Ectodermal cell (in vitro differentiated cells): ENCODE measurements around the gene ODF4.
"Not testable (repeated sequence)": the region's sequence is repeated elsewhere in the genome, so short reads cannot be mapped to it uniquely, and the experiment has no call there.

Source experiments
- H3K27ac ChIP-seq: 2 replicates; pipeline ENCODE4 v1.7.0; 2013; ENCODE audit warnings: mild to moderate bottlenecking, low read depth, low read length; ENCODE audit not compliant: insufficient read depth, poor library complexity, severe bottlenecking
- H3K27me3 ChIP-seq: 2 replicates; pipeline ENCODE4 v1.7.0; 2013; ENCODE audit warnings: mild to moderate bottlenecking, low read length; ENCODE audit not compliant: insufficient read depth, control insufficient read depth, poor library complexity, severe bottlenecking
- H3K36me3 ChIP-seq: one replicate; pipeline ENCODE4 v1.7.0; 2013; ENCODE audit warnings: low read length; ENCODE audit not compliant: control insufficient read depth, insufficient read depth
- H3K4me1 ChIP-seq: one replicate; pipeline ENCODE4 v1.7.0; 2013; ENCODE audit warnings: low read length; ENCODE audit not compliant: control insufficient read depth, insufficient read depth
- H3K4me3 ChIP-seq: 2 replicates; pipeline ENCODE4 v1.7.0; 2013; ENCODE audit warnings: low read depth, low read length, control low read depth; ENCODE audit not compliant: insufficient read depth
- H3K9me3 ChIP-seq: 2 replicates; pipeline ENCODE4 v1.7.0; 2013; ENCODE audit warnings: mild to moderate bottlenecking, low read length, moderate library complexity; ENCODE audit not compliant: control insufficient read depth
- WGBS, 2 experiments: methylation state at CpG; one replicate each; pipeline ENCODE4 v1.1.7; 2013; ENCODE audit warnings: missing lambda C conversion rate in 2 of 2; 5-methylcytosine and 5-hydroxymethylcytosine counted together

The ODF4 gene

DNA sequence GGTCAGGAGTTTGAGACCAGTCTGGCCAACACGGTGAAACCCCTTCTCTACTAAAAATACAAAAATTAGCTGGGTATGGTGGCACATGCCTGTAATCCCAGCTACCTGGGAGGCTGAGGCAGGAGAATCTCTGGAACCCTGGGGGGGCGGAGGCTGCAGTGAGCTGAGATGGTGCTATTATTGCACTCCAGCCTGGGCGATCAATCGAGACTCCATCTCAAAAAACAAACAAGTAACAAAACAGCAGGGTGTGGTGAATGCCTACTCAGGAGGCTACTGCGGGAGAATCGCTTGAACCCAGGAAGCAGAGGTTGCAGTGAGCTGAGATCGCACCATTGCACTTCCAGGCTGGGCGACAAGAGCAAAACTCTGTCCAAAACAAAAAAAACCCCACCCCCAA, 38.5 kb downstream of the ODF4 start:
- H3K36me3 ChIP-seq = peaks cover 38% of the 10 kb centered on the region
- not testable (repeated sequence) for H3K4me3 ChIP-seq, H3K9me3 ChIP-seq, H3K27ac ChIP-seq, H3K27me3 ChIP-seq, H3K4me1 ChIP-seq
- WGBS, 2 experiments = 93 to 95% methylated on average over 8 of the region's 8 CpGs

DNA sequence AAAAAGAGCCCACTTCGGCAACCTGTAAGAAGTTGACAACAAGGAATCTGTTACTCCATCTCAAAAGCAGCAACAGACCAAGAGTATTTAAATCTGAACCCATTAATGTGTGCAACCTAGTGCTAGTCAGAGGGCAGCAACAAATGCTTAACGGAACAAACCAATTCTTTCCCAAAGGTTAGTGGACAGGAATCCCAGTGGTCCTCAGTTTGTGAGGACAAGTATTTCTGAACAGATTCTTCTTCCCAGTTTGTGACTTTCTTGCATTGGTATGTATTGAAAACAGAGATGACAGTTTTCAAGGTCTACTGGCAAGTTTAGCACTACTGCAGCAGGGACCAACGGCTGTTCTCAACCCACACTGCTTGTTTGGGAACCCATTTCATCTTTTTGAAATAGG, 40.4 kb downstream of the ODF4 start:
- H3K4me1 ChIP-seq = peaks cover 9% of the 10 kb centered on the region
- H3K36me3 ChIP-seq = peaks cover 38% of the 10 kb centered on the region
- no peak overlapping the region for H3K27ac ChIP-seq
- H3K4me3 ChIP-seq = no peak overlapping the region
- no peaks in the 10 kb centered on the region for H3K9me3 ChIP-seq
- 94 to 96% methylated on average over 3 of the region's 3 CpGs for WGBS, 2 experiments
- H3K27me3 ChIP-seq = no peaks in the 10 kb centered on the region

DNA sequence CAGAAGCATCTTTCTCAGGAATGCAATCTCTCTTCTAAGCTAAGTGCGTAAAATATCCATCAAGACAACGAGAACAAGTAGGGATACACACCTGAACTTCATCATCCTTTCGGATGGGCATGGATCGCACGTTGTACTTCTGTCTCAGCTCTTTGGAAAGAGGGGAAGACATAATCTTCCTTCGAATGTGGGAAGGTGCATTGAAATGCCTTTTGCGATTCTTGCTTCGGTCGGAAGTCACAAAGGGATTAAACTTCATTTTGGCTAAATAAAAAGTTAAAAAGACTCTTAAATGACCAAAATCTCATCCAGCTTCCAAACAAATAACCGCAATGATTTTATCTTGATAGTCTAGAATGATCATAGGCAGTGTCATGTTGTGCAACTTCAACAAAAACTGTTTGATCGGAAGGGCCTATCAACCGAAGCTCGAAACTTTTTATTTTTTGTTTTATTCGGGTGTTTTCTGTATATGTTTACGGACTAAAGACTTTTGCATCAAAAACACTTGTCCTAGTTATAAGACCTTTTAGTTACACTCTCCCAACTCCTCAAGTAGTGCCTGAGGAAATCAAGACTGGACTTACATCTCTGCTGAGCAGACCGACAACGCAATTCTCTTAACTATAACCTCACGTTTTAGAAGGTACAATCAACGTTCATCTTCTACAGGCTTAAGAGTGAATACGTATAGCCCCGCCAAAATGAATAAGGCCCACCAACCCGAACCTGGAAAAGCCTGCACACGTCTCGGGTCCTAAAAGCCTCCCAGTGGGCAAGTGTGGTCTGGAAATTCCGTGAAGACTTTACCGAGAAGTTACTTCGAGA, 42.6 kb downstream of the ODF4 start:
- 18 to 22% methylated on average over 27 of the region's 27 CpGs for WGBS, 2 experiments
- peak overlapping the region; percentile 91 for H3K27ac ChIP-seq

DNA sequence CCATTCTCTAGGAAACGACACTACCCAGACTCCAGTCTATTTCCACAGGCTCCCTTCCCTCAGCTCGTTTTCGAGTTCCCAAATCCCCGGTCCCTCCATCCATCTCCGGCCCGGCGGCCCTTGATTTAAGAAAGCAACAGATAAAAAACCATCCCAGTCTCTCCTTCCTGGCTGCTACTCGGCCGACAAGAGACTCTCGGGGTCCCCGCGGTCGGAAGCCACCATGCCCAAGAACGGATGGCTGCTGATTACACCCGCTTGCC, 43.2 kb downstream of the ODF4 start:
- Histone ChIP-seq H3K36me3 (peaks cover 29% of the 10 kb centered on the region), H3K4me3 (peak overlapping the region; percentile 93), H3K9me3 (no peaks in the 10 kb centered on the region), H3K4me1 (peaks cover 4% of the 10 kb centered on the region), H3K27me3 (no peaks in the 10 kb centered on the region), H3K27ac (peak overlapping the region; percentile 91)
- 0% methylated on average over 15 of the region's 15 CpGs for WGBS, 2 experiments

More for the DNA sequence above, 42.6 kb downstream of the ODF4 start:
- Histone ChIP-seq H3K9me3 (no peaks in the 10 kb centered on the region), H3K27me3 (no peaks in the 10 kb centered on the region), H3K4me1 (peaks cover 4% of the 10 kb centered on the region), H3K4me3 (peak overlapping the region; percentile 93), H3K36me3 (peaks cover 35% of the 10 kb centered on the region)

DNA sequence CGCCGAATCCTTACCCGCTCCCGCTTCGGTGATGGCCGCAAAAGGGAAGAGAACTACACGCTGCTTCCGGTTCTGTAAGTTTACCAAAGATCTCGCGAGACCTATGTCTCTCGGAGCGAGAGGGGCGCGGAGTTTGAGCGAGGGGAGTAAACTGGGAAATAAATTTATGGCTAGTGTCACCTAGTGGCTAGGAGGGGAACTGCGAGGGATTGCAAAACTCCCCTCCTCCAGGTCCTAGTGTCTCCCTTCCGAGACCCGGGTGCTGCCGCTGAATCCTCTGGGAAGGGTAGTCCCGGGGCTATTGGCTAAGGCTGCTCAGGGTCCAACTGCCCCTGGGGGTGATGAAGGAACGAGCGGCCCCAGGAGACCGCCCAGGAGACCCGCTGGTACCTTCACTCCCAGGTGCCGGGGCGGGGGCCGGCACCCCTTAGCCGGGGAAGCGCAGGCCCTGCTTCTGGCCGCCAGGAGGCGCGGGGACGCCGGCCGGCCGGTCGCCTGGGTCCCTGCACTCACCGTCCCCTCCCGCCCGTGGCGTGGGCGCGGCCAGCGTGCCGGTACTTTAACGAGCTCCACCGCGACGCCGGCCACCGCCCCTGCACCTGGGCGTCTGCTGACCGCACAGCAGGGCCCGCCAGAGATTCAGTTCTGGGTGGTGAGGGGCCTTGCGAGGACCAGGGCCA, 43.6 kb downstream of the ODF4 start, which contains the start of gene RPL26:
RPL26 (minus strand) TSS at position 51 of the 680 bp plus-strand sequence. CDS start 883 bp downstream, outside the sequence.
- Histone ChIP-seq H3K4me1 (peaks cover 4% of the 10 kb centered on the region), H3K36me3 (peaks cover 27% of the 10 kb centered on the region), H3K9me3 (no peaks in the 10 kb centered on the region), H3K27me3 (no peaks in the 10 kb centered on the region), H3K27ac (peak within 1 kb of the TSS; percentile 91), H3K4me3 (peak within 1 kb of the TSS; percentile 93)
- WGBS, 2 experiments = 0% methylated on average over 55 of the region's 55 CpGs

DNA sequence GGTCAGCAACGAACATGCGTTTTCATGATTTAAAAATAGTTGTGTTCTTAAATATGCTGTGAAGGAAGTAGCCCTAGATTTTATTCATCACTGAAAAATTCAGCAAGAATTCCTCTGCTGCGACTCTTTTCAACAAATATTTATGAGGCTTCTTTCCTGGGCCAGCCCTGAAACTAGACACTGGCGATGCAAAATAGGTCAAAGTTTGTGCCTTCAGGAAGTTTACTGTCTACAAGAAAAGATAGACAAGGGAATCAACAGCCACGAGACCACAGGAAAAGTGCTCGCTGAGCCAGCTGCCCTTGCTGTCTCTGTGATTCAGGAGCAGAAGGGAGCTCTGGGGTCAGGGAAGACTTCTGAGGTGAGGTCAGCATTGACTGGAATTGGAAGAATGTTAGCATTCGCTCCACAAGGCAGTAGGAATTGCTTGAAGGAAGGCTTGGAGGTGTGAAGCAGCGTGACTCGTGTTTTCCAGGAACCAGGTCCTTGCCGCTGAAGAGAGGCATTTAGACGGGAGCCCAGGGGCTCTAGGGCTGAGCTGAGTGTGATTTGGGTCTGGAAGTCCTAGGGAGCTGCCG, 45.2 kb downstream of the ODF4 start:
- 80 to 84% methylated on average over 12 of the region's 12 CpGs for WGBS, 2 experiments
- Histone ChIP-seq H3K27ac (peak overlapping the region; percentile 48), H3K9me3 (no peaks in the 10 kb centered on the region), H3K36me3 (peaks cover 15% of the 10 kb centered on the region), H3K4me1 (peaks cover 4% of the 10 kb centered on the region), H3K27me3 (no peaks in the 10 kb centered on the region), H3K4me3 (no peak overlapping the region)

DNA sequence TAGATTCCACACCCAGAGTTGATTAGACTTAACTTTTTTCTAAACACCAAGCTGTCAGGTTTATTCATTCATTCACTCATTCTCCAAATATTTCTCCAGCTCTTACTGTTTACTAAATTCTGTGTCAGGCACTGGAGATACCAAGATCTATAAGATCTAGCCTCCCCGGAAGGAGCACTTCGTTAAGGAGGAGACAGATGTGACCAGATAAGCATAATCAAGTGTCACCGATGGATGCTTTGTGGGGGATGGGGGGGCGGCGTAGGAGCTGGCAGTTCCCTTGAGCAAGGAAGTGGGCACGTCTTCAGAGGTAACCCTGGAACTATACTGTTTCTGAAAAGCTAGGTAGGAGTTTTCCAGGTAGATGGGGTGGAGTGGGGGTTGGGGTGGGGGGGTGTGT, 47.2 kb downstream of the ODF4 start:
- Histone ChIP-seq H3K36me3 (no peaks in the 10 kb centered on the region), H3K4me1 (peaks cover 4% of the 10 kb centered on the region), H3K27me3 (no peaks in the 10 kb centered on the region), H3K4me3 (no peak overlapping the region), H3K27ac (no peak overlapping the region), H3K9me3 (no peaks in the 10 kb centered on the region)
- WGBS, 2 experiments = 90 to 92% methylated on average over 6 of the region's 6 CpGs

DNA sequence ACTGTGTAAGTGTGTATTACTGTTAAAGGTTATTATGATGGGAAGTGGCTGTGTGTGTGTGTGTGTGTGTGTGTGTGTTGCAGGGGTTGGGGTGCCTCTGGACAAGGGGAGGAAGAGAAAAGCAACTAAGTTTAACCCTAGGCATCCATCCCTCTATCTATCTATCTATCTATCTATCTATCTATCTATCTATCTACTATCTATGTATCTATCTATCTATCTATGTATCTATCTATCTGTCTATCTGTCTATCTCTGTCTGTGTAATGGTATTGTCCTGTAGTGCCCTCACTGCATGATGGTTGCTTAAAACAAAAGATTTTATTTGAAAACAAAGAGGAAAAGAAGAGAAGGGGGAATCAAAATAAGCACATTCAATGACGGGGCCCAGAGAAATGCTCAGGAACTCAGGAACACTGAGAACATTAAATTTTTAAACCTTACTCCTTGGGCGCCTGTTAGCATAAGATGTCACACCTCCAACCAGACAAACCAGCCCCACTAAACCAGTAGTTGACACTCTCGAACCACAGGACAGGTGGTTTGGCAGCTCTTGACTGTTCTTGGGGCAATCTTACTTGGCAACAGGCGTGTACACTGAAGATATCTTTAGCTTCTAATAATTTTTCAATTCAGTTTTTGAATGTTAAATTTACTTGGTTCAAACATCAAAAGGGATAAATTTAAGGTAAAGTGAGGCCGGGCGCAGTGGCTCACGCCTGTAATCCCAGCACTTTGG, 48.4 kb downstream of the ODF4 start:
- no peaks in the 10 kb centered on the region for H3K9me3 ChIP-seq
- peaks cover 4% of the 10 kb centered on the region for H3K4me1 ChIP-seq
- no peak overlapping the region for H3K4me3 ChIP-seq
- no peak overlapping the region for H3K27ac ChIP-seq
- no peaks in the 10 kb centered on the region for H3K27me3 ChIP-seq
- 90 to 94% methylated on average over 6 to 7 of the region's 7 CpGs for WGBS, 2 experiments
- no peaks in the 10 kb centered on the region for H3K36me3 ChIP-seq

DNA sequence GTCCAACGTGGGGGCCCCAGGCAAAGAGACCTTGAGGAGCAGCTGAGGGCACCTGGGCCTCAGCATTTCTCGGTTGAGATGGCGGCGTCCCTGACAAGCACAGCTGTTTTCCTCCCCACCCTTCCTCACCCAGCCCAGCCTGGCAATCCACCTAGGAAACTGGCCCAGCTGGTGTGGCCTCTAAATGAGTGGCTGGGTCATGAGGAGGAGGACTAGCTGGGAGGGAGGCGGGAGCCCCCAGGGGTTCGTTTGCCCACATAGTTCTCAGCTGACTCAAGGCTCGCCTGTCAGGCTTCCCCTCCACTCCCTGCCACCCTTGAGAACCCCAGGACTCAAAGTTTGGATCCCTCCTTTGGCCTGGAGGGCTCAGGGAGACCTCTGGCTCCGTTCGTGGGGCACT, 52.1 kb downstream of the ODF4 start:
- Histone ChIP-seq H3K27ac (no peak overlapping the region), H3K4me1 (peaks cover 4% of the 10 kb centered on the region), H3K27me3 (peaks cover 13% of the 10 kb centered on the region), H3K9me3 (no peaks in the 10 kb centered on the region), H3K4me3 (no peak overlapping the region), H3K36me3 (no peaks in the 10 kb centered on the region)
- 64 to 66% methylated on average over 9 of the region's 9 CpGs for WGBS, 2 experiments

DNA sequence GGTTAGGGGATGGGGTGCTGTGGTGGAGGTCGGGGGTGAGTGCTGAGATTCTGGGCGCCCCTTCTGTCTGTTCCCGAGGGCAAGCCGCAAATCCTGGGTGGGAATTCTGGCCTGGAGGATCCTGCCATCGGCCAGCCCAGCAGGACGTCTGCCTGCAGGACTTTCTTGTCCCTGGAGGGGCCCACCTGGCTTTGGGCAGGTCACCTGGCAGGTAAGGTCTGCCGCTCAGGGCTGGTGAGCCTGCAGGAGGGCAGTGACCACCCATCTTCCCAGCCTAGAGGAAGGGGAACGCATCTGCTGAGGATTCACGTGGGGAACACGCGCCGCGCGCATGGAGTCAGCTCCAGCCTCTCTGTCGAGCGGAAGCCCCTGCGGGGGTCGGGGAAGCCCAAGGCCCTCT, 52.6 kb downstream of the ODF4 start:
- H3K4me1 ChIP-seq = peaks cover 4% of the 10 kb centered on the region
- H3K36me3 ChIP-seq = no peaks in the 10 kb centered on the region
- no peaks in the 10 kb centered on the region for H3K9me3 ChIP-seq
- no peak overlapping the region for H3K4me3 ChIP-seq
- H3K27ac ChIP-seq = no peak overlapping the region
- peaks cover 15% of the 10 kb centered on the region for H3K27me3 ChIP-seq
- WGBS, 2 experiments = 82 to 86% methylated on average over 18 of the region's 18 CpGs
